ENCODE results near the gene GUCD1.

The GUCD1 gene

GRCh38 chr22:24589518-24590030 lies 34.6 kb upstream of the GUCD1 start:
- no peak for DNase-seq

- DNase-seq, result no peak
Measured at GRCh38 chr22:24588757-24589481, 34.0 kb upstream of the GUCD1 start.

GRCh38 chr22:24588381-24588756 lies 33.4 kb upstream of the GUCD1 start:
- DNase-seq, result no peak

- DNase-seq, result no peak
Measured at GRCh38 chr22:24587948-24588347, 33.0 kb upstream of the GUCD1 start.

- no peak for DNase-seq
Measured at GRCh38 chr22:24587251-24587650, 32.3 kb upstream of the GUCD1 start.

- no peak for DNase-seq
Measured at GRCh38 chr22:24585927-24586546, 31.1 kb upstream of the GUCD1 start.

GRCh38 chr22:24585461-24585860 lies 30.5 kb upstream of the GUCD1 start:
- no peak for DNase-seq

GRCh38 chr22:24584871-24585411 lies 30.0 kb upstream of the GUCD1 start:
- no peak for DNase-seq

- DNase-seq, result no peak
Measured at GRCh38 chr22:24584166-24584790, 29.3 kb upstream of the GUCD1 start.

- no peak for DNase-seq
Measured at GRCh38 chr22:24583221-24584165, 28.6 kb upstream of the GUCD1 start.

- no peak for DNase-seq
Measured at GRCh38 chr22:24582056-24582814, 27.3 kb upstream of the GUCD1 start.

- DNase-seq, result no peak
Measured at GRCh38 chr22:24580276-24580675, 25.3 kb upstream of the GUCD1 start.

- no peak for DNase-seq
Measured at GRCh38 chr22:24579258-24579601, 24.3 kb upstream of the GUCD1 start.

- peak; percentile 0 for DNase-seq
Measured at GRCh38 chr22:24578355-24579257, 23.7 kb upstream of the GUCD1 start.

- DNase-seq, result no peak
Measured at GRCh38 chr22:24576778-24577177, 21.8 kb upstream of the GUCD1 start.

- no peak for DNase-seq
Measured at GRCh38 chr22:24571266-24571665, 16.3 kb upstream of the GUCD1 start.

- no peak for DNase-seq
Measured at GRCh38 chr22:24567668-24568067, 12.7 kb upstream of the GUCD1 start.

- no peak for DNase-seq
Measured at GRCh38 chr22:24566899-24567511, 12.1 kb upstream of the GUCD1 start.

GRCh38 chr22:24565077-24565476 lies 10.1 kb upstream of the GUCD1 start:
- DNase-seq, result no peak

- DNase-seq, result no peak
Measured at GRCh38 chr22:24564376-24565058, 9.6 kb upstream of the GUCD1 start.
